ENCODE data around the gene ITSN1.

The ITSN1 gene

DNA sequence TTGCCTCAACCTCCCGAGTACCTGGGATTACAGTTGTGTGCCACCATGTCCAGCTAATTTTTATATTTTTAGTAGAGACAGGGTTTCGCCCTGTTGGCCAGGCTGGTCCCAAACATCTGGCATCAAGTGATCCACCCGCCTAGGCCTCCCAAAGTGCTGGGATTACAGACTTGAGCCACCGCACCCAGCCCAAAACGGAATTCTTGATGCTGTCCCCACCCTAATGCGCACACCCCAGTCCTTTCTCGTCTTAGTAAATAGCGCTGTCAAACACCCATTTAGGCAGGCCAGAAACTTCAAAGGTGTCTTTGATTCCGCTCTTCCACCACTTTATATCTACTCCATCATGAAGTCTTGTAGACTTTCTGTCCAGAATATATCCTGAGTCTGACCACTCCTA lies 35.1 kb downstream of the ITSN1 start:
- in situ Hi-C loops (cut with MboI; ENCODE audit: low sequenced_read_pairs): no loop called here

DNA sequence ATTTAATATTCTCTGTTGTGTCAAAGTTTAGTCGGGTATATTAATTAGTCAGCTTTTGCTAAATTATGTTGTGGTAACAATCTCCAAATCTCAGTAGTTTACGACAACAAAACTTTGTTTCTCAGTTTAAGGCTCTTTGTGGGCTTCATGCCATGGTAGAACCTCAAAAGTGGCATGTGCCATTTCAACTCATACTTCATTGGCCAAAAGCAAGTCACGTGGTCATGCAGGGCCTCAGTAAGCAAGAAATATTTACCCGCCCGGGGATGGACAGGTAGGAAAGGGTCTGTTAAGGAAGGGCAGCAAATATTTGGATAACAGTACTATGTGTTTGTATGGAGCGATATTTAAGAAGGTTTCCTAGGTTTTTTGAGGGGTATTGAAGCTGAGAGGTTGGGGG lies 38.6 kb downstream of the ITSN1 start:
- in situ Hi-C loops (cut with MboI; ENCODE audit: low sequenced_read_pairs): no loop called here

DNA sequence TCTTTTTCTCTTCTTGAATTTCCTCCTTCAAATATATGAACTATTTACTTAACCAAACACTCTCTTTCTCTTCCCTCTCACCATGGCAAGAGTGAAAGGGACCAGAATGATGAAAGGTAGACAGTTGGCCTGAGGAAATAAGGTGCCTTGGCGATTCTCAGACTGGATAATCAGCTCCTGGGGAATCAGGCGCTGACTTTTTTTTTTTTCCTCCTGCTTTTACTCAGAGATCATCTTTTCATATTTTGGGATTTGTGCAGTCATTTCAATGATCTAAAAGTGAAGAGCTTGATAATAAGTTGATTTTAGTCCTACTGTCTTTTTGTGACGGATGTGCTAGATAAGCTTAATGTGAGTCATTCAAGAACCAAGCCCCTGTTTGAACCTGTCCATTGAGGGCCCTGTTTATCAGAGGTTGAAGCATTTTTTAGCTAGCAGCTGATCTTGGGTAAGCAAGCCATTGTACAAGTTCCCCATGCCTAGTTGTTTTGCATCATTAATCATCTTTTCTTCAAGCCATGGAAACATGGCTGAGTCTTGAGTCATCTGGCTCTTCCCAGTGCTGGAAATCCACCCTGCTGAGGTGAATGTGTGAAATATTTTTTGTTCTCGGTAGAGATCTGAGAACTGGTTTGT lies 40.8 kb downstream of the ITSN1 start:
- in situ Hi-C loops (cut with MboI; ENCODE audit: low sequenced_read_pairs): no loop called here

DNA sequence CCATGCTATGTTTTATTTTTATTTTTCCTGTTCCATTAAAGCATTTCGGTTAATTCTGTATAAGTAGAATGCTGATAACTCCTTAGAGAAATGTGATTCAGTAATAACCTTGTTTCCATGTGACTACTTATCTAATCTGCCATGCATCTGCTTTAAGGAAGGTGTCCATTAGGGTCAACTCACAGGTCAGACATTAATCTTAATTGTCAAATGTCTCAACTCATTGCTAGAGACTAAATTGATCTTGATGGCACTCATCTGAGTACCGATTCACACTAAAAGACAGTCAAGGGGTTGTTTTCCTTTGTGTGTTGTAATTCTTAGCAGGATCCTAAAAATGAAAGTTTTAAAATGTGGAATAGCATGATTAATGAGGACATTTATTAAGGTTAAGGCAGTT lies 41.8 kb downstream of the ITSN1 start:
- in situ Hi-C loops (cut with MboI; ENCODE audit: low sequenced_read_pairs): no loop called here

DNA sequence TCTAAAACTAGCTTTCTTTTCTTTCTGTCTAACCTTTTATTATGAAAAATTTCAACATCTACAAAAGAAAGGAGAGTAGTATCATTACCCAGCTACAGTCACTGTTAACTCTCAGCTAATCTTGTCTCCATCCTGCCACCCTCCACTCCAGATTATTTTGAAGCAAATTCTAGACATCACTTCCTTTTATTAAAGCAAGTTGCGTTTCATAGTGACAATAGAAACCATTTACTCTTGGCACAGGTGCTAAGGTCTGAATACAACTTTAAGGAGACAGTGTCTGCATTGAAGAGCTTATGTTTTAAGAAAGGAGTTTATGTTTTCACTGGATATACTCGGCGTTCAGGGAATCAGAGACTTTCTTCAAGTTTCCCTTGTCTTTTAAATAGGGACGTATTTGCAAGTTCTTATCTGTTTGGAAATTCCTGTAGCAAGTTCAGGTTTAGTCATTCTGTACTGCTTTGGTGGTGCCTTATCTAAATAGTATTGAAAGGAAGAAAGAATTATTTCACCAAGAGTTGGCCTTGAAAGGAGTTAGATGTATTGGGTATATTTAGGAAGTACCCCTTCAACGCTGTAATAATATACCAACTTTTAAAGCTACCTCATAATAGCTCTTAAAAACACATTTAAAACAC lies 42.7 kb downstream of the ITSN1 start:
- in situ Hi-C loops (cut with MboI; ENCODE audit: low sequenced_read_pairs): no loop called here

DNA sequence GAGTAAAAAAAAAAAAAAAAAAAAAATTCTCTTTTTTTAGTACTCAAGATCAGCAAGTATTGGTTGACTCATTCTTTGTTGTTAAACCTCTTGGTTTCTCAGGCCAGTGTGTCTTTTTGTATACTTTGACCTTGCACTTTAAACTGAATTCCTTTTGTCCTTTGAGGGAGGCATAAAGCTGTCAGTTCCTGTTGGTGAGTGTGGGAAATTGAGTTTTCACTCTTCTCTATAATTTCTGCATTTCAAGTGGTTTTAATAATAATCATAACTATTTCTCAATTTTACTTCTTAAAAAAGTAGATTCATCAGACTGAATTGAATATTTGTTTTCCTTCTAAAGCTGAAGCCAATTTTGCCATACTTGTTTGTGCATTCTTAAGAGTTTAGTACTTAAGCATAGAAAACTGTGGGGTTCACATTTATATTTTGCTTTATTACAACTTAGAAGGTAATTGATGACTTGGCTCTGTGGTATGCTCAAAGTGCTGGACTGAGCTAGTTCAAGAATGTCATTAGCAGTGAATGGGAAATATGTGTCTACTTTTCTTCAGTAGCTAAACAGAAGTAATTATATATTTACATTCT lies 43.4 kb downstream of the ITSN1 start:
- in situ Hi-C loops (cut with MboI; ENCODE audit: low sequenced_read_pairs): no loop called here

DNA sequence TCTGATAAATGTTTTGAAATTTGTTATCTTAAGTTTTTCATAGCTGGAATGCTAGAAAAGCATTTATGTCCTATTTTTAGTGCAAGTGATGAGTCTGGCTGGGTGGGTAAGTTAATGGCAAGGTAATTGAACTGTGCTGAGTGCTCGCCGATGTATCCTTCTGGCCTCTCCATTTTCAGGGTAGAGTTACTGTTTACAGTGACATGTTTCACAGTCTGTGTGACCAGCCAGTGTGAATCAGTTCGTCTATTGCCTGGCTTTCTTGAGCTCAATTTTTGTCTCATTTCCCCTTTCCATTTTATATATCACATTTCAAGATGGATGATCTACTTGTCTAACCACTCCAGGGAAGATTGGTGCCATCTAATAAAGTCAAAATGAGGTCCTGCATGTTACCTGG lies 44.1 kb downstream of the ITSN1 start:
- in situ Hi-C loops (cut with MboI; ENCODE audit: low sequenced_read_pairs): no loop called here

DNA sequence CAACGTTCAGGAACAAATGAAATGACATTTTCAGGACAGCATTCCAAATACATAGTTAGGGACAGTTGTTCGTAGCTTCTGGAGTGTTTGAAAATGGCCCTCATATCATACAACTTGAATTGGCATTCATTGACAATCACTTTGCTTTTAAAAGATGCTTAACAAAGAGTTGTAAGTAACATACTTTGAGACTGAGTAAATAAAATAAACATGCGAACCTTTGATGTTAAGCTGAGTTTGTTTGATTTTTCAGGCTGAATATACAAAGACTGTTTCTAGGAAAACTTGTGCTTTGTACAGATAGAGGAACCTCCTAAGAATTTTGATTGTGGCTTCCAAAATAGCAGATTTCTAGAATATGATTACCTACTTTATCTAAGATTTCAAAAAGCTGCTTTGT lies 45.3 kb downstream of the ITSN1 start:
- in situ Hi-C loops (cut with MboI; ENCODE audit: low sequenced_read_pairs): no loop called here

DNA sequence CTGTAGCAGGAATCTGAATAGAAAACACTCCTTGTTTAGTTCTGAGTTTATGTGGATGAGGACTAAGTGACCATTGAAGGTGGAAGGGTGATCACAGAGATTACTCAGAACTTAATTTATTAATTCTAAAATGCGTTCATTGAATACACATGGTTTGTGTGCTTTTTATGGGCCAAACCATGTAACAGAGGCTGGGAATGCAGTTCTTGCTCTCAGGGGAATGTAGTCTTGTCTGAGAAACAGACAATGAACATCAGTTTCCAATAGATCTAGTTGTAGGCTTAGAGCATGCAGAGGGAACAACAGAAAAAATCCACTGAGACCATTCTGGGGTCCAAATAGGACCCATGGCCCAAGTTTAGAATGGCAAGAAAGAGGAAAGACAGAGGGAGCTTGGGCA lies 46.1 kb downstream of the ITSN1 start:
- in situ Hi-C loops (cut with MboI; ENCODE audit: low sequenced_read_pairs): no loop called here

DNA sequence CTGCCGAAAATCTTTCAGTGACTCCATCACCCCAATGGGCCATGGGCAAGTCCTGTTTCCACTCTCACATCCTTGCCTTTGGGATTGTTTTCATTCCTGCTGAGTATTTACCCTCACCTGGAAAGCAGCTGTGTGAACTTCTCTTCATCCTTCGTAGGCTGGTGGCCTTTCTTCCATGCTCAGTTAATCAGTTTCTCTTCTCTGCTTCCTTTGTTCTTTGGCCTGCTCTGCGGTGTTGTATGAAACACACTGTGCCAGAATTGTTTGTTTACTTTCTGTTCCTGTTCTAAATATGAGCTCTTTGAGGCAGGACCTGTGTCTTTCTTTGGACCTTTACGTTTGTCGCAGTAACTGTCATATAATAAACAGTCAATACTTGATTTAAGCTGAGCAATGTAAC lies 48.6 kb downstream of the ITSN1 start:
- in situ Hi-C loops (cut with MboI; ENCODE audit: low sequenced_read_pairs): no loop called here

DNA sequence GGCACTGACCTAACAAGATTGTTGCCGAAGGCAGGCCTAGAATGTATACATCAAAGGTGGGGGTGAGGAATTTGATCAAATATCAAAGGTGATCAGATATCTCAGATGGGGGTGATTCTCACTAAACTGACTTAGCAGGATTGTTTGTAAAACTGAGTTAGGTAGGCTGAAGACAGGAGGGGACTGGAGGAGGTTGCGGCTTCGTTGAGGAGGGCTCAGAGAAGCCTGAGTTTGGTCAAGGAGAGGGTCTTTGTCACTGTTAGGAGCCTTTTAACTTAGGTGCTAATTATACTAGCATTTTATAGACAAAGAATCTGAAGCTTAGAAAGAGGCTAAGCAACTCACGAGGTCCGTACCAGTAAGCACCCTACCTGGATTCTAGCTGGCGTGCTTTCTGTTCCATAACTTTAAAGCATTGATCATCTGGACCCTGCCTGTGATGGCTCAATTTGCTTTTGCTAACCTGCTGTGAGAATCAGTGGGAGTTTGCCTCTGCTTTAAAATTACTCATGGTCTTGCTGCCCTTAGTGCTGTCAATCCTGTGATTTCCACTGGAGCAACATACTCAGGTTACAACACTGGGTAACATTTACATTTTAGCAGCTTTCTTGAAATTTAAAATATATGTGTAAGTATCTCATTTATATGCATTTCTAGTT lies 49.8 kb downstream of the ITSN1 start:
- in situ Hi-C loops (cut with MboI; ENCODE audit: low sequenced_read_pairs): no loop called here

DNA sequence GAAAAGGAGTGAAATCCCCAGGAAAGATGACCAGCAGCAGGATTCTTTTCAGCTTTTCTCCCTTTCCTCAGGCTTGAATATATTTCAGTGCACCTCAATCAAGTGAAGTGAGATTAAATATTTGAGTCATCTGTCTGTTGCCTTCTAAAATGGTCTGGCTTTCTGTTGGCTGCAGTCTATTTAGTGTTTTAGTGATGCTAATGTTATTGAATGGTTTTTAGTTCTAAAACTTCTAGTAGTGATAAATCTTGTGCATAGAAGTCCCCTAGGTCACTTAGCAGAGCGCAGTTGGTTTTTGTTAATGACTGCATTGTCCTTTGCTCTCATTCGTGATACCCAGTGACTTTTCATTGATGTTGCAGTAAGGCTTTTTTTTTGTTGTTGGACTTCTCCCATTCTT lies 53.5 kb downstream of the ITSN1 start:
- in situ Hi-C loops (cut with MboI; ENCODE audit: low sequenced_read_pairs): no loop called here

DNA sequence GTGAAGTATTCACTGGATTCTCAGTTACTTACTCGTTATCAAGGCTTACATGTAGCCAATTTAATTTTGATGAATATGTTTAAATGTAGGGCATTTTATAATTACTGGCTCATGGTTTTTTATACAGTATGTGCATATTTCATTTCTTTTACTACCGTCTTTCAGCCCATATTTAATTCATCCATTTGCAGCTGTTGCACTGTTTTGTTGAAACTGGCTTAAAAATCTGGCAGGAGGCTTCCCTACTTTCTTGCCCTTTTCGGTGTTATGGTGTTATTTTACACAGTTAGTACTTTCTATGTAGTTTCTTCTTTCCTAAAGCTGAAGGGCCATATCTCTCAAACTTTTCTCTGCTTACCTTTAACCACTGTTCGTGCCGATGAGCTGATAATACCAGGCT lies 54.2 kb downstream of the ITSN1 start:
- in situ Hi-C loops (cut with MboI; ENCODE audit: low sequenced_read_pairs): no loop called here

DNA sequence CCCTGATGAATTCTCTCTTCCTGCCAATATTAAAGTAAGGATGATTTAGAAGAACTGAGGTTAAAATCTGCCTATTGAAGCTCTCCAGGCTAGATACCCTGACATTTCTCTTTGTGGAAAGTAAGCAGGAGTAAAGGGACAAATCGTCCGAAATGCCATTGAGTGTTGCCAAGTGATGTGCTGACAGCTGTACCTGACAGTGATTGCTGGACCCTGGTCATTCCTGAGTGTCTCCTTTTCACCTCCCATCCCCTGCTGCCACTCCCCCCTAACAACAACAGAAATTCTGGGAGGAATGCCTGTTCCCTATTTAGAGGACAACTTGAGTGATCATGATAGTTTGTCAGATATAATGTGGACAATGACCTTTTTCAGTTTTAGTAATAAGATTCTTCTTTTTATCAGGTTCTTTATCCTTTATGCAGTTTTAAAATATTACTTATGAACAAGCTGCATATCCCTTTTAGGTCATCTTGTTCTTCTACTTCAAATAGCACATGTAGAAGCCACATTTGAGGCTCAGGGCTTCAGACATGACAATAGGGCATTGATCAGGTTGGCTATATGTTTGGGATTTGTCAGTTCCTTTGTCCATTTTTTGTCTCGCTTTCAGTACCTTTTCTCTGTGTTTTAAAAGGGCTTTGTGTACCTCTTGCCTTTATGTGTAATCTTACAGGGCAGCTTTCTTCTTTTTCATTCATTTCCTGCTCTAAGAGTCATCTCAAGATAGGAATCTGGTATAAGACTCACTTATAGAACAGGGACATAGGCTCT lies 56.0 kb downstream of the ITSN1 start:
- in situ Hi-C loops (cut with MboI; ENCODE audit: low sequenced_read_pairs): no loop called here

DNA sequence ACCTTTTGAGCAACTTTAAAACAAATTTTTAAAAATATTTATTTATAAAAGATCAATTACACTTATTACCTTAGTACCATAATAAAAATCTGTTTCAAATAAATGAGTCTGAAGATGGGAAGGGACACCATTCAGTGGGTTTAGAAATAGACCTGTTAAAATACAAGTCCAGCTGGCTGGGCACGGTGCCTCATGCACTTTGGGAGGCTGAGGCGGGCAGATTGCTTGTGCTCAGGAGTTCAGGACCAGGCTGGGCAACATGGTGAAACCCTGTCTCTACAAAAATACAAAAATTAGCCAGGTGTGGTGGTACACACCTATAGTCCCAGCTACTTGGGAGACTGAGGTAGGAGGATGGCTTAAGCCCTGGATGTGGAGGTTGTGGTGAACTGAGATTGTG lies 57.0 kb downstream of the ITSN1 start:
- in situ Hi-C loops (cut with MboI; ENCODE audit: low sequenced_read_pairs): no loop called here

DNA sequence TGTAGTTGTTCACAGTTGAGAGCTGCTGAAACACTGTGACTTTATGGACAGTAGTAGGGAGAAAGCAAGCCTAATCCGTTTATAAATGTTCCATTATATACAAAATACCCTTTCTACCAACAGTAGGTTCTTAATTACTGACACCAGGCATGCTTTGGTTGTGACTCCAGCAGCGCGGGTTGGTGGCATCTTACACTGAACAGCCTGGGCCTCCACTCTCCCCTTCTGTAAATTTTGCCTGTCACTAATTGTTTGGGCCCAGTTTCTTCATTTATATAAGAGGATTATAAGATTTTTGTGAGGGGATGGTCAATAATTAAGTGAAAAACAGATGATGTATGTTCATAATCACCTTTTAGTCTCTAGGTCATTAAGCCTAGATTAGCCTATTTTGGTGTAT lies 58.2 kb downstream of the ITSN1 start:
- in situ Hi-C loops (cut with MboI; ENCODE audit: low sequenced_read_pairs): no loop called here

DNA sequence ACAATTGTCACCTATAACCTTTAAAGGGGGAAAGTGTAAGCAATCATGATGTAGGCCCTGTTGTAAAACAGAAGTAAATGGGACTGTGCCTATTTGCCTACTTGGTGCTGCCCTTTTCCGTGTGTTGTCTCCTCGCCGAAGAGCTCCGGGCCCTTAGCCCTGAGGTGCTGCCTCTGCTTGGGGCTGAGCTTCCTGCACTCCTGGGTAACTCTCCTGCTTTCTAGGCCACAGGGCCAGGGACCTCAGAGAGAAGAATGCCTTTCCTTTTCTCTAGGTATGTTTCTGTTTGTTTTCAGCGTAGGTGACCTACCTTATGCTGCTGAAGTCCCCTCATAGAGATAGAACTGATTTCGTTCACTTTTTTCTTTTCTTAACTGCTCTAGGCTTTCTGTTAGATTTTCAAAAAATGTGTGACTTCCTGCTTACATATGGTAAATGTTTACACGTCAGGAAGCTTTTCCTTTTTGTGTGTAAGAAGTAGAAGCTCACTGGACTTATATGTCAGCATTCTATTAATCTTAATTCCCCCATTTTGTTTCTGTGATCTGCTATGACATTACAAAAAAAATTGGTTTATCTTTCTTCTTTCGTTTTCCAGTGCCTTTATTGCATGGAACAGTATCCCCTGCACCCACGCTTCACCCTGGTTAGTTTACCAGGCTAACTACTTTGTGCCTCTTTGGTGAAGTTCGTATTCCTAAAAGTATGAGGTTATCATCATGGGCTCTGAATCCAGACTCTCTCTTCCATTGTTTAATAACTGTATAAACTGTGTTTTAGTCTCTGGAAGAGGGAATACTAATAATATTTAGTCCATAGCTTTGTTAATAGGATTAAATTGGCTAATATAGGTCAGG lies 61.7 kb downstream of the ITSN1 start:
- in situ Hi-C loops (cut with MboI; ENCODE audit: low sequenced_read_pairs): no loop called here

DNA sequence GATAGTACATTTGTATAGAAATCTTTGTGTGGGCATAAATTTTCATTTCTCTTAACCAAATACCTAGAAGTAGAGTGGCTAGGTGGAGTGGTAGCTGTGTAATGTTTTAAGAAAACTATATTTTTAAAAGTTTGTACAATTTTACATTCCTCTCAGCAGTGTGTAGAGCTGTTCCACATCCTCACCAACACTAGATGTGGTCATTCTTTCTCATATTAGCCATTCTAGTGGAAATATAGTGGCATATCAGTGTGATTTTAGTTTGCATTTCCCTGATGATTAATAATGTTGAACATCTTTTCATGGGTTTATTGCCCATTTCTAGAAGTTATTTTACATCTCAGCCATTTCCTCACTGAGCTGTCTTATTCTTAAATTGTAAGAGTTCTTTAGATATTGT lies 65.5 kb downstream of the ITSN1 start:
- in situ Hi-C loops (cut with MboI; ENCODE audit: low sequenced_read_pairs): no loop called here

DNA sequence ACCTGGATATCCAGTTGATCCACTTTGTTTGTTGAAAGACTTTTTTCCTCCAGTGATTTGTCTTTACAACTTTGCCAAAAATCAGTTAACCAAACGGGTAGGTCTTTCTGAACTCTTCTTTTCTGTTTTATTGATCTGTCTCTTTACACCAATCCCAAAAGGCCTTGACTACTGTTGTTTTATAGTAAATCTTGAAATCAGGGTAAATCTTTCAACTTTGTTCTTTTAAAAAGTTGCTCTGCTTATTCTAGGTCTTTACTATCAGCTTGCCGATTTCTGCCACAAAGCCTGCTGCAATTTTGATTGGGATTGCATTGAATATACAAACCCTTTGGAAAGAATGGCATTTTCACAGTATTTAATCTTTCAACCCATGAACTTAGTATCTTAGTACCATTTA lies 66.6 kb downstream of the ITSN1 start:
- in situ Hi-C loops (cut with MboI; ENCODE audit: low sequenced_read_pairs): no loop called here

DNA sequence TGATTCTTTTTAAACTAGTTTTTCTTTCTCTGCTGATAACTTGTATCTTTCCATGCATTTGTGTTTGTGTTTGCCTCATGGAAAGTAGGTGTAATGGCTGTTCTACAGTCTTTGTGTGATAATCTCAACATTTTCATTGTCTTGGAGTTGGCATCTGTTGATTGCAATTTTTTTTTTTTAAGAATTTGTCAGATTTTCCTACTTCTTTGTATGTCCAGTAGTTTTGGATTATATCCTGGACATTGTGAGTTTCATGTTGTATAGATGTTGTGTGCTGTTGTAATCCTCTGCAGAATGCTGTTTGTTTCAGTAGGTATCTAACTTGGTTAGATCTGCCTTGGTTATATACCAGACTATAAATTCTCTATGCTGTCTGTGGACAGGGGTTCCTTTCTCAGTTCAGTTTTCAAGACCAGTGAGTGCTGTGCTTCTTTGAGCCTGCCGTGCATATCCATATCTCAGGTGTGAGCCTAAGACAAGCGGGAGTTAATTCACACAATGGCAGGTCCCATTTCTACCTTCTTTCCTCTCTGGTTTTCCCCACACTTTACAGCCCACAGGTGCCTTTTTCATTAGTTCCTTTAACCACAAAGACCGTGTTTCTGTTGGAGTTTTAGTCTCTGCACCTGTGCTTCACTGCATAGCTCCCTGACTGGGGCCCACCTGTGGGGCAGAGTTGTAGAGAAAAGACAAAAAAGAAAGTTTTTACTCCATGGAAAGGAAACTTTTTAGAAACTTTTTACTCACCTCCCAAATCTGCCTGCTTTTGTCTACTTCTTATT lies 69.9 kb downstream of the ITSN1 start:
- in situ Hi-C loops (cut with MboI; ENCODE audit: low sequenced_read_pairs): no loop called here
